Smooth muscle cell (in vitro differentiated cells): ENCODE results near the gene ABCB1. TPM values are rescaled to one million over a fixed set of nuclear protein-coding genes. Genes with fewer than 3 reads are reported as not detected.

Experiments used
- DNase-seq: peaks from one replicate; lab custom pipeline; 2025; ENCODE audit not compliant: unreplicated experiment; lab: John Stamatoyannopoulos, UW
- H2AFZ ChIP-seq: fragments of 200-600 bp; sonication (generic); 2 replicates; pipeline ENCODE4 v1.6.0; 2016; ENCODE audit warnings: antibody characterized with exemption, low read depth, mild to moderate bottlenecking
- H3F3A ChIP-seq: fragments of 200-600 bp; sonication (generic); 2 replicates; pipeline ENCODE4 v1.6.0; 2017; ENCODE audit warnings: antibody characterized with exemption, low read depth
- H3K27ac ChIP-seq: fragments of 200-600 bp; sonication (generic); 2 replicates; pipeline ENCODE4 v1.5.1; 2016; ENCODE audit warnings: low read depth, mild to moderate bottlenecking
- H3K27me3 ChIP-seq: fragments of 200-600 bp; sonication (generic); 2 replicates; pipeline ENCODE4 v1.6.1; 2016; ENCODE audit warnings: low read depth, mild to moderate bottlenecking
- H3K36me3 ChIP-seq: fragments of 200-600 bp; sonication (generic); 2 replicates; pipeline ENCODE4 v1.5.1; 2016; ENCODE audit warnings: low read depth
- H3K4me1 ChIP-seq: fragments of 200-600 bp; sonication (generic); 2 replicates; pipeline ENCODE4 v1.5.1; 2016; ENCODE audit warnings: low read depth
- H3K4me2 ChIP-seq: fragments of 200-600 bp; sonication (generic); 2 replicates; pipeline ENCODE4 v1.6.0; 2016; ENCODE audit warnings: mild to moderate bottlenecking
- H3K4me3 ChIP-seq: fragments of 200-600 bp; sonication (generic); 2 replicates; pipeline ENCODE4 v1.5.1; 2016; ENCODE audit warnings: mild to moderate bottlenecking
- H3K79me2 ChIP-seq: fragments of 200-600 bp; sonication (generic); 2 replicates; pipeline ENCODE4 v1.6.0; 2016; ENCODE audit warnings: low read depth, mild to moderate bottlenecking
- H3K9ac ChIP-seq: fragments of 200-600 bp; sonication (generic); 2 replicates; pipeline ENCODE4 v1.6.0; 2016; ENCODE audit warnings: low read depth
- H3K9me3 ChIP-seq: fragments of 200-600 bp; sonication (generic); replicated peaks from 2 replicates; pipeline ENCODE4 v1.5.1; 2016; ENCODE audit warnings: low read depth
- H4K20me1 ChIP-seq: fragments of 200-600 bp; sonication (generic); 2 replicates; pipeline ENCODE4 v1.6.0; 2016; ENCODE audit warnings: low read depth
- WGBS: methylation state at CpG from one replicate; pipeline ENCODE4 v1.1.7; 2016; ENCODE audit warnings: low lambda C conversion rate; 5-methylcytosine and 5-hydroxymethylcytosine counted together
- polyA plus RNA-seq: library from polyadenylated mRNA; unstranded; fragments of >200 nt; fragmentation: Nextera tagmentation; extraction: Ambion mirVana; gene quantifications from 2 replicates; pipeline ENCODE4 v1.2.1, GENCODE V29; 2016
- total RNA-seq: library from RNA; depleted of rRNA; stranded (reverse); fragments of >200 nt; gene quantifications from 2 replicates; pipeline ENCODE4 v1.2.3, GENCODE V29; 2014
- TF ChIP-seq, protein P1 (sequence below): fragments of 200-600 bp; sonication (generic); IDR thresholded peaks from 2 replicates; pipeline ENCODE4 v1.5.1; 2017; ENCODE audit warnings: borderline replicate concordance, mild to moderate bottlenecking, antibody characterized with exemption; ENCODE audit not compliant: insufficient read depth, poor library complexity, severe bottlenecking

The ABCB1 gene
- total and polyA plus RNA-seq, 2 experiments from 2014 or later = 1.4 to 10.0 TPM

DNA sequence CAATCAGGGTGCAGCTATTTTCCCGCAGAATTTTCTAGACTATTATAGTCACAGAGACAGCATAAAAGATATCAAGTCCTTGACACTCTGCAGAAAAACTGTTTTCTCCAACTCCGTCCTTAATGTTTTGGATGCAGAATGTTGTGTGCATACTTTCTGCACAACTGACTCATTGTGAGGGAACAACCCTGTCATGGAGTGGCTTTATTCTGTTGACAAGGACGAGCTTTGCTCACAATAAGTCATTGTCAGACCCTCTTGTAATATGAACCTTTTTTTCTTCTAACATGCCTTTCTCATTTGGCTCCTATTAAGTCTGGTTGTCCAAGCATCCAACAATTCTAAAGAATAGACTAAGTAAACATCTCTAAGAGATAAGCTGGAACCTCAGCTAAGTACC is 142.5 kb downstream of the ABCB1 start:
- H3K4me1 ChIP-seq = no peaks in the 10 kb centered on the region
- no peaks in the 10 kb centered on the region for H3K9me3 ChIP-seq
- no peaks in the 10 kb centered on the region for H3F3A ChIP-seq
- H3K9ac ChIP-seq = no peak overlapping the region
- H3K4me3 ChIP-seq = no peak overlapping the region
- H3K27me3 ChIP-seq = no peaks in the 10 kb centered on the region
- TF ChIP-seq, protein P1, sequence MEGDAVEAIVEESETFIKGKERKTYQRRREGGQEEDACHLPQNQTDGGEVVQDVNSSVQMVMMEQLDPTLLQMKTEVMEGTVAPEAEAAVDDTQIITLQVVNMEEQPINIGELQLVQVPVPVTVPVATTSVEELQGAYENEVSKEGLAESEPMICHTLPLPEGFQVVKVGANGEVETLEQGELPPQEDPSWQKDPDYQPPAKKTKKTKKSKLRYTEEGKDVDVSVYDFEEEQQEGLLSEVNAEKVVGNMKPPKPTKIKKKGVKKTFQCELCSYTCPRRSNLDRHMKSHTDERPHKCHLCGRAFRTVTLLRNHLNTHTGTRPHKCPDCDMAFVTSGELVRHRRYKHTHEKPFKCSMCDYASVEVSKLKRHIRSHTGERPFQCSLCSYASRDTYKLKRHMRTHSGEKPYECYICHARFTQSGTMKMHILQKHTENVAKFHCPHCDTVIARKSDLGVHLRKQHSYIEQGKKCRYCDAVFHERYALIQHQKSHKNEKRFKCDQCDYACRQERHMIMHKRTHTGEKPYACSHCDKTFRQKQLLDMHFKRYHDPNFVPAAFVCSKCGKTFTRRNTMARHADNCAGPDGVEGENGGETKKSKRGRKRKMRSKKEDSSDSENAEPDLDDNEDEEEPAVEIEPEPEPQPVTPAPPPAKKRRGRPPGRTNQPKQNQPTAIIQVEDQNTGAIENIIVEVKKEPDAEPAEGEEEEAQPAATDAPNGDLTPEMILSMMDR = no peak
- no peaks in the 10 kb centered on the region for H3K36me3 ChIP-seq
- no peak overlapping the region for H3K27ac ChIP-seq
- no peak for DNase-seq
- H3K4me2 ChIP-seq = no peak overlapping the region
- no peak overlapping the region for H2AFZ ChIP-seq
- no peaks in the 10 kb centered on the region for H4K20me1 ChIP-seq
- H3K79me2 ChIP-seq = no peaks in the 10 kb centered on the region
- 70% methylated on average over 3 of the region's 3 CpGs for WGBS

DNA sequence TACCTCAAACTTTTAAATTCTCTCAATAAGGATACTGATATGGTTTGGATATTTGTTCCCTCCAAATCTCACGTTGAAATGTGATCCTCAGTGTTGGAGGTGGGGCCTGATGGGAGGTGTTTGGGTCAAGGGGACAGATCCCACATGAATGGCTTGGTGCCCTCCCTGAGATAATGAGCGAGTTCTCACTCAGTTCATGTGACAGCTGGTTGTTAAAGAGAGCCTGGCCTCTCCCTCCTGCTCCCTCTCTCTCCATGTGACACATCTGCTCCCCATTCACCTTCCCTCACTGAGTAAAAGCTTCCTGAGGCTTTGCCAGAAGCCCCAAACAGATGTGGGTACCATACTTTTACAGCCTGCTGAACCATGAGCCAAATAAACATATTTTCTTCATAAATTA is 144.4 kb downstream of the ABCB1 start:
- WGBS = 61% methylated on average over 2 of the region's 2 CpGs
- Histone ChIP-seq H3K27me3 (no peaks in the 10 kb centered on the region), H3K9me3 (no peaks in the 10 kb centered on the region), H3K9ac (no peak overlapping the region), H3K36me3 (no peaks in the 10 kb centered on the region), H3K79me2 (no peaks in the 10 kb centered on the region), H3K4me1 (no peaks in the 10 kb centered on the region), H3K4me3 (no peak overlapping the region), H2AFZ (no peak overlapping the region), H4K20me1 (no peaks in the 10 kb centered on the region), H3K4me2 (no peak overlapping the region), H3K27ac (no peak overlapping the region), H3F3A (no peaks in the 10 kb centered on the region)
- DNase-seq = no peak
- TF ChIP-seq, protein P1 = no peak

Other genes with a start within 250 kb of the ABCB1 start
- 0.40 and 1.3 TPM in 2 replicates for gene ABCB4, start 125.2 kb downstream of the ABCB1 start, total RNA-seq
- 1.1 and 1.6 TPM in 2 replicates for gene ABCB4, start 125.2 kb downstream of the ABCB1 start, polyA plus RNA-seq
- gene RUNDC3B, start 27.5 kb upstream of the ABCB1 start, total RNA-seq = 0.04 and 3.2 TPM in 2 replicates
- gene RUNDC3B, start 27.5 kb upstream of the ABCB1 start, polyA plus RNA-seq = 0.06 and 0.26 TPM in 2 replicates